HG02763 (cell line): ENCODE results near the gene DOCK3.

ENCODE experiments used
- ATAC-seq: cut with Tn5 transposase; IDR thresholded peaks from one replicate; pipeline ENCODE4 v1.9.1; 2021; ENCODE audit warnings: mild to moderate bottlenecking, moderate library complexity; ENCODE audit not compliant: unreplicated experiment

DOCK3 gene, protein sequence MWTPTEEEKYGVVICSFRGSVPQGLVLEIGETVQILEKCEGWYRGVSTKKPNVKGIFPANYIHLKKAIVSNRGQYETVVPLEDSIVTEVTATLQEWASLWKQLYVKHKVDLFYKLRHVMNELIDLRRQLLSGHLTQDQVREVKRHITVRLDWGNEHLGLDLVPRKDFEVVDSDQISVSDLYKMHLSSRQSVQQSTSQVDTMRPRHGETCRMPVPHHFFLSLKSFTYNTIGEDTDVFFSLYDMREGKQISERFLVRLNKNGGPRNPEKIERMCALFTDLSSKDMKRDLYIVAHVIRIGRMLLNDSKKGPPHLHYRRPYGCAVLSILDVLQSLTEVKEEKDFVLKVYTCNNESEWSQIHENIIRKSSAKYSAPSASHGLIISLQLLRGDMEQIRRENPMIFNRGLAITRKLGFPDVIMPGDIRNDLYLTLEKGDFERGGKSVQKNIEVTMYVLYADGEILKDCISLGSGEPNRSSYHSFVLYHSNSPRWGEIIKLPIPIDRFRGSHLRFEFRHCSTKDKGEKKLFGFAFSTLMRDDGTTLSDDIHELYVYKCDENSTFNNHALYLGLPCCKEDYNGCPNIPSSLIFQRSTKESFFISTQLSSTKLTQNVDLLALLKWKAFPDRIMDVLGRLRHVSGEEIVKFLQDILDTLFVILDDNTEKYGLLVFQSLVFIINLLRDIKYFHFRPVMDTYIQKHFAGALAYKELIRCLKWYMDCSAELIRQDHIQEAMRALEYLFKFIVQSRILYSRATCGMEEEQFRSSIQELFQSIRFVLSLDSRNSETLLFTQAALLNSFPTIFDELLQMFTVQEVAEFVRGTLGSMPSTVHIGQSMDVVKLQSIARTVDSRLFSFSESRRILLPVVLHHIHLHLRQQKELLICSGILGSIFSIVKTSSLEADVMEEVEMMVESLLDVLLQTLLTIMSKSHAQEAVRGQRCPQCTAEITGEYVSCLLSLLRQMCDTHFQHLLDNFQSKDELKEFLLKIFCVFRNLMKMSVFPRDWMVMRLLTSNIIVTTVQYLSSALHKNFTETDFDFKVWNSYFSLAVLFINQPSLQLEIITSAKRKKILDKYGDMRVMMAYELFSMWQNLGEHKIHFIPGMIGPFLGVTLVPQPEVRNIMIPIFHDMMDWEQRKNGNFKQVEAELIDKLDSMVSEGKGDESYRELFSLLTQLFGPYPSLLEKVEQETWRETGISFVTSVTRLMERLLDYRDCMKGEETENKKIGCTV (N-terminal part only)

DNA sequence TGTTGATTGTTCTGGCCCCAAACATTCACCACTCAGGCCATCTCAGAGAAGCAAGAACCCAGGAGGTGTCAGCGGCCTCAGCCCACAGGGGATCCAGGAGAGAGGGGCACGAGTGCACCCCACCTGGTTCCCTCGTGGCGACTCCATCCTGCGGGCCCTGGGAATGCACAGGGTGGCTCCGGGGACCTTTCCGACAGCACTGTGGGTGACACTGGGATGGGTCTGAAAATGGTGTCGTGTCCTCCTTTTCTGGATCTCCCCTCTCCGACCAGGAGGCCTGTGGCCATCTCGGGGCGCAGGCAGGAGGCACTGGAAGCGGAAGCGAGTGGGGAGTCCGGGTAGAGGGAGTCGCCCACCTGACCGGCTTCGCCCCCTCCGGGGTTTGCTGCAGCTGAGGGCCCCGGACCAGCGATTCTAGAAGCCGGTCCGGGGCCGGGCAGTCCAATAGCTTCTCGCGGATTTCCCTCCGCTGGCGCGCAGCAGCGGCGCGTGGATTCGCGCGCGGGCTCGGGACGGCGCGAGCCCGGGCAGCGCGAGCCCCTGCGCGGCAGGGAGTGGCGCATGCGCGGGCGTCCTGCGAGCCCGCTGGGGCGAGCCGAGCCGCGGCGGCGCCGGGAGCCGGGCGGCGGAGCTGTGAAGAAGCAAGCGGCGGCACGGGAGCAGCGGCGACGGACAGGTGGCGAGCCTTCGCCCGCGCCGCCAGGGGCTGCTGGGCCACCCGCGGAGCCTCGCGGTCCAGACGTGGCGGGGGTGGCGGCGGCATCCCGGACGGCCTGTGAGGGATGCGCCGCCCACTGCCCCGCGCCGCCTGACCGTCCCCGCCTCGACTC, at the start of gene DOCK3:
TSS of gene DOCK3 (plus strand) at position 579 of the 830 bp plus-strand sequence. CDS start 337 bp downstream, outside the sequence.
- ATAC-seq: no peak

DNA sequence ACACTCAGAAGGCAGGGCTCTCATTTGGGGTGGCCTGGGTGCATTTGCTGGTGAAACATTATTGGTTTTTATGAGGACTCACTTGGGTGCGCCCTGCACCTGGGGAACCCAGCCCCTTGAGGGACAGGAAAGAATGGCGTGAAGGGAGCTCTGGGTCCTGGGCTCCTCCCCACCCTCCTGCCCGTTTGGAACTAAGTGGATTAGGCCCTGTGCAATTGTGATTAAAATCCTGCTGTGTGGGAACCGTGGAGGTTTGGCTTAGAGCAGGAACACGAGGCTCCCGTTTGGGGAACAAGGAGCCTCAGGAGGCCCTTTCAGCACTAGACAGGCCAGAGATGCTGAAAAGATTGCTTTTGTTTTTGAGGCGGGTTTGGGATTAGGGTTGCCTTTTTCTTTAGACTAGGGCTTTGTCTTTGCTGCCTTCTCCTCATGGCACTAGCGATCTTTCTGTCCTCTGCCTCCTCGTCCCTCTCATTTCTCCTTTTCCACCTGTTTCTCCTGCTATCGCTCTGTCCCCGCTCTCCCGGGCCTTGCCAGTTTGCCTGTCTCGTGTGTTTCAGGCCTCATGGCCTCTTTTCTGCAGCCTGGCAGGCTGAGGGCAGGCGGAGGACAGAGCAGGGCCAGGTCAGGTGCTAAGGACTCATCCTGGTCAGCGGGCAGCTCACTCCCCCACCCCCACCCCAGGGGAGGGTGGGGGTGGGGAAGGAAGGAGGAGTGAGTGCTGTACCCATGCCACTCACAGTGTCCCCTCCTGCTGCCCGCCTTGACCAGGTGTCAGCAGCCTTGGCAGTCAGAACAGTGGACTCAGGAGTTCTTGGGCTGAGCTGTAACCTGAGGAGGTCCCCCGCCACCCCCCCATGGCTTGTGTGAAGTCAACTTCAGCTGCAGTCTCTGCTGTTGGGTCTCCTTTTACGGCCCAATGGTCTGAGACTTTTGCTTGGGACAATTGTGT, 49.2 kb upstream of the DOCK3 start:
- no peak for ATAC-seq

DNA sequence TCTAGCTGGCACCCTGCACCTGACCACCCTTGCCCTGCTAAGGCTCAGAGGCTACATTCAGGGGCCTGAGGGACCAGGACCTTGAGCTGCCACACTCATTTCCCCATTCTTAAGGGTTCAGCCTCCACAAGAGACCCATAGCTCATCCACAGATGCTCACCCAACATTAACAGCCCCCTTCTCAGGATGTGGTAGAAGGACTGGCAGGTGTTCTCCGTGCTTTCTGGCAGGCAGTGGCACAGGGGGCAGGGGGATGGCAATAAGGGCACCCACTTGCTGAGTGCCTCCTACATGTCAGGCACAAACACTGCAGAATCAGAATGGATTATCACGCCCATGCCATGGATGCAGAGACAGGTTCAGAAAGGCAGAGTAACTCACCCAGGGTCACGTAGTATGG, 48.3 kb upstream of the DOCK3 start:
- ATAC-seq: no peak

DNA sequence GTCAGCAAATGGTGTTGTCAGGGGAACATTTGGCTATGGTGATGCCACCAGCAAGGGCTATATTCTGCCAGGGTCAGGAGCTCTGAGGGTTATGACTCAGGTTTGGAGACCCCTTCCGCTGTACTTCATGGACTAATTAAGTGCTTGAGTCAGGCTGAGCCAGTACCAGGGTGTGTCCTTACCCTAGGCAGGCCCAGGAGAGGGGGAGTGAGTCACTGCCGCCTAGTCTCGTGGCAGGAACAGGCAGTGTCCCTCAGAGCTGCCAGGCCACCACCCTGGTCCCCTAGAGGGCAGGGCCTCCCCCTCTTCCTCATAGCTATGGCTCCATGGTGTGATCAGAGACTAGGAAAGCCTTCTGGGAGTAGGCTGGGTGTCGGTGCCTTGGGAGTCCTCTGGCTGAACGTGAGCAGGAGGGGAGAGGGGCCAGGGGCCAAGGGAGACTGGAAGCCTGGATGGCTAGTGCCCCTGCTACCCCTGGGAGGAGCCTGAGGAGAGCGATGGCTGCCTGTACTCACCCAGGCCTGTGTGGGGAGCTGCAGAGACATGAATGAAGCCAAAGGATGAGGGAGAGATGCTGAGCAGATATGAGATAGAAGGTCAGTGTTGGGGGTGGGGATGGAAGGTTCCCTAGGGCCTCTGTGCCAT, 47.2 kb upstream of the DOCK3 start:
- ATAC-seq: no peak

DNA sequence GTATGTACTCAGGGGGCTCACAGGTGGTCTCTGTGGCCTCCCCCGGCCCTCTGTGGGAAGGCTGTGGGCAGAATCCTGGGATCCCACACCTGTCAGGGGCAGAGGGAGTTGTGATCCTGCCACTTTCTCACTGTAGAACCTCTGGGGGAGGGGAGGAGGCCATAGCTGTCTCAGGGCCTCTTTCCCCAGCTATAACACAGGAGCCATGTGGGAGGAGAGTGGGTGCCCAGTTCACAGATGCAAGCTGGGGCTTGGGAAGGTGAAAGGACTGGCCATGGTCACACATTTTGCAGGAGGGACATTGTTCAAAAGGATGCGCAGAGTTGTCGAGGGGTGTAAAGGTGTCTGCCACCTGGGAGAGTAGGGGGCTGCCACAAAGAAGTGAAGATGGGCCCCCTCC, 46.1 kb upstream of the DOCK3 start:
- no peak for ATAC-seq

DNA sequence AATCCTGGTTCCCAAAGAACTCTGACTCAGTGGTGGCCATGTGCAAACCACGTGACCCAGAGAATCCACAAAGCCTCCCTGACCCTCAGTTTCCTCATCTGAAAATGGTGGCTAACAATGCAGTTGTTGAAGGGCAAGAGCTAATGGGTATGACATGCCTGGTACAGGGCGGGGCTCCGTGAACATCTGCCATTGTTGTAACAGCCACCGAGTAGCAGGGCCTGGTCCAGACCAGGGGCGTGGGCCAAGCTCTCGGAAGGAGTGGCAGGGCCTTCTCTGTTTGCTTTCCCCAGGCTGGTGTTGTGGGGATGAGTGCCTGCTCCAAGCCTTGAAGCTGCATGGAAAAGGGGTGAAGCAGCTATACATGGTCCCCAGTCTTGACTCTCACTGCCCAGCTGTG, 44.3 kb upstream of the DOCK3 start:
- no peak for ATAC-seq

DNA sequence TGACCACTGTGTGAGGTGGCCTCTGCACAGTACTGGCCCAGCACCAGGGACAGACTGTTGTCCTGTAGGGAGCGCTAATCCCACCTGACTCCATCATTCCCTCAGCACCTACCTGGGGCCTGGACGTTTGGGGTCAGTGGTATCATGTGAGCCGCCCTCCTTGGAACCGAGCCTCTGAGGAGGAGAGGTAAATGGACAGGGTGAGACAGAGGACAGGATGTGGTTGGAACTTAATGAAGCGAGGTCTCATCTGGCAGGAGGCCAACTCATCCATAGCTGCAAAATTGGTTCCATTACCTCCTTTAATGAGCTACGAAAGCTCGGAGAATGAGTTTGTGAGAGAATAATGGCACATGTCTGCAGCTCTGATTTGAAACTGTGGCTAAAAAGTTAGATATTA, 43.9 kb upstream of the DOCK3 start:
- ATAC-seq: no peak

DNA sequence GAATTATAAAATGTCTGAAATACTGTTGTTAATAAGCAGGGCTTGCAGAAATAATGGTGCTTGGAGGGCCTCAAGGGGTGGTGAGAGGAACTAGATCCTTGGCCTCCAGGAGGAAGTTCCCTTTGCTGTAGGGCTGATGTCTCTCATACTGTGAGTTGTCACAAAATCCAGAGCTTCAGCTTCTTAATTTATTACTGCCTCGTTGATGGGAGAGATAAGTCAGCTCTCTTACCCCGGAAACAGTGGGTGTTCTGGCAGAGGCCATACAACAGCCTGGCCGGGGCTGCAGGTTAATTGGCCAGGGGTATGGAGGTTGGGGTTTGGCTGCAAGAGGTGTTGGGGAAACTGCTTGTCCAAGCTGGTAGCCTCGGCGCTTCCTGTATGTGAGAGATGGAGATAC, 42.3 kb upstream of the DOCK3 start:
- no peak for ATAC-seq

DNA sequence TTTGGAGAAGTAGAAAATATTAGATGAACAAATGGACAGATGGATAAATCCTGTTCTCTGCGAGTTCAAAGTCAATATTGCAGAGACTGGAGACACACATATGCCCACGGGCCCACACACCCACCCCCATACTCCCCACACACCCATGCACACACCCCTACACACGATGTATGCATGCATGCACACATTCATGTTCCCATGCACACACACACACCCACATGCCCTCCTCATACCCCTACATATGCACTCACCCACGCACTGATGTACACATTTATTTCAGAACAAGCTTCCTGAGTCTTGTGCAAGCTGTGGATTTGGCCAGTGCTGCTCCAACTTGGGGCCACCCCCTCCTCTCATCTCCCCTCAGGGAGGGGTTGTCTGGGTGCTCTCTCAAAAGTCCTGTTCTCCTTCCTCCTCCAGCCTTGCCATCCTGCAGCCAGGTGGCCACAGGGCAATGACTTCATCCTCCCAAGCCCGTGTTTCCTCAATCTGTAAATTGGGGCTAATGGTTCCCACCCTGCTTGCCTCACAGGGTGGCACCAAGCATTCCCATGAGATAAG, 41.4 kb upstream of the DOCK3 start:
- ATAC-seq: no peak

DNA sequence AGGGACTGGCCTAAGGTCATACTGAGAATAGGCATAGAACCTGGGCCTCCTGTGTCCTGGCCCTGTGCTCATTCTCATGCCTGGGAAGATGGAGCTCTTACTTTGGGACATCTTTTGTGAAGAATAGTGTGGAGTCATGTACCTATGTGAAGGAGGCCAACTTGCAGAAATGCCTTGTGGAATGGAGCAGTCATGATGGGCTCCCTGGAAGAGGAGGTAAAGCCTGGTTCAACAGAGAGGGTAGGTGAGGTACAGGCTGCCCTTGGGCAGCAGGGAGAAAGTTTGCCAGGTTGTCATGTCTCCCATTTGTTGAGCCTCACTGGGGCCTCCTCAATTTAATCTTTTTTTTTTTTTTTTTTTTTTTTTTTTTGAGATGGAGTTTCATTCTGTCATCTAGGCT, 39.7 kb upstream of the DOCK3 start:
- ATAC-seq: no peak

DNA sequence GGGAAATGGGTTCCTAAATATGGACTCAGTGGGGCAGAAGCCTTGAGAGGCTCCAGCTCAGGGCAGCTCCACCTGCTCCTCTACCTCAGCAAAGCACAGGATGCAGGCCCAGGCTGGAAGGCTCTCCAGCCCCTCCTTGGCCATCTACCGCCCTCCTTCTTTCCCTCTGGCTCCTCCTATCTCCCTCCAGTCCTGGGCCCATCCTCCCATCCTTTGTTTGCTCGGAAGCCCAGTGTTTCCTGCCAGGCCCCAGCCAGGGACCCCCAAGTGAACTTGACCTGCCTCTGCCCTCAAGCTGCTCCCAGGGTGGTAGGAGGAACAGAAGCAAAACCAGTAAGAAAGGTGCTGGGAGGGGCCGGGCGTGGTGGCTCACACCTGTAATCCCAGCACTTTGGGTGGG, 37.7 kb upstream of the DOCK3 start:
- no peak for ATAC-seq

DNA sequence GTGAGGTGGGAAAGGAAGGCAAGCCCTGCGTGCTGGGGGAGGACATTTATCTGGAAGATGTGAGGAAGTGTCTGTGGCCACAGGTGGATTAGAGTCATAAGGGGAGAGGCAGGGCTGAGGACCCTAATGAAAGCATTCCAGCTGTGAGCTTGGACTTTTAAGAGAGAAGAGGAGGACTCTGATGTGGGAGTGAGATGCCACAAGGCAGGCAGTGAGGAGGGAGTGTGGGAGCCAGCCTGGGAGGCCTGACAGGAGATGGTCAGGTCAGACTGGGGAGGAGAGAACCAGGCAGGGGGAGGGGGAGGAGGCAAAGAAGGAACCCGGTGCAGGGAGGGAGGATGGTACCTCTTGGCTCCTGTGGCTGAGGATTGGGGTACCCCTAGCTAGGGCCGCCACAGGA, 36.8 kb upstream of the DOCK3 start:
- ATAC-seq: no peak

DNA sequence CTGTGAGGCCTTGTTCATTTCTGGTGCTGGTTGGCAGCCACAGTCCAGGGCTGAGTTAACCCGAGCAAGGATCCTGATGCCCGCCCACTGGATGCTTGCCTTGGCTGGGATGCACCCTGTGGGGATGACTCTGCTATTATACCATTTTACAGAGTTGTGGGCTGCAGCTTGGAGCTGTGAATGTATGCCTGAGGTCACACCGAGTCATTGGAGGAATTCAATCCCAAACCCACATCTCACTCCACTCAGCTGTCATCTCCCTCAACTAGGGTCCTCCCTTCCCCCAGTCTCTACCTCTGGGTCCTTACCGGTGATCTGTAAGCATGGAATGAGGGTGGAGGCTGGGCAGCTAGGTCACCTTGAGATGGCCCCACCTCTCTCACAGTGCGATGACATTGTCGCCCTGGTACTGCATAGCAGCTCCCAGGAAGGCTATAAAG, 35.7 kb upstream of the DOCK3 start:
- no peak for ATAC-seq

DNA sequence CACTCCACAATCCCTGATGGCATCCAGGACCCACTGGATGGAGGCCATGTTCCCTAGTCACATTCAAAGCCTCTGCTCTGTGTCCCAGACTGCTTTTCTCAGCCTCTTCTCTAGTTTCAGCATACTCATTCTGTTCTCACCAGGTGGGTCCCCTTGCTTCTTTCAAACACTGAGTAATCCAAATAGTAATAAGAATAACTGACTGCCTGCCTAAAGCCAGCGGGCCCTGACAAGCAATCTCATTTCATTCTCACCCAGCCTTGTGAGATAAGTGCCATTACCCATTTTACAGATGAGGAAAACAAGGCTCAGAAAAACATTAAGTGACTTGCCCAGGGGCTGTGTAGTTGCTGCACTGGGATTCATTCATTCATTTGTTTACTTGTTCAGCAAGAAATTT, 32.3 kb upstream of the DOCK3 start:
- no peak for ATAC-seq

DNA sequence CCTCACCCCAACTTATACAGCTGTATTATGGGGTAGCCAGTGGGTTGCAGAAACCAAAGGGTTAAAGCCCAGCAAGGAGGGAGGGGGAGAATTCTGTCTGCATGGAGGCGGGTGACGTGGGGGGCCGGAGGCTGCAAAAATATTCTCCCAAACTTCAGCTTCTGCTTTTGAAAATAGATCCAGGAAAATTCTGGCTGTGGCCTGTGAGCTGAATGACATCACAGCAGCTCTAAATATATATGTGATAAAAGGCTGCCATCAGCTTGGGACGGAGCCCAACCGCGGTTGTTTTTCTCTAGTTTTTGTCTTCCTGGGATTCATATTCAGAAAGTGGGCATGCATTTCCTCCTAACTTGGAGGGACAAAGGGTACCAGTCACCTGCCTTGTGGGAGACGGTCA, 30.2 kb upstream of the DOCK3 start:
- ATAC-seq: no peak

DNA sequence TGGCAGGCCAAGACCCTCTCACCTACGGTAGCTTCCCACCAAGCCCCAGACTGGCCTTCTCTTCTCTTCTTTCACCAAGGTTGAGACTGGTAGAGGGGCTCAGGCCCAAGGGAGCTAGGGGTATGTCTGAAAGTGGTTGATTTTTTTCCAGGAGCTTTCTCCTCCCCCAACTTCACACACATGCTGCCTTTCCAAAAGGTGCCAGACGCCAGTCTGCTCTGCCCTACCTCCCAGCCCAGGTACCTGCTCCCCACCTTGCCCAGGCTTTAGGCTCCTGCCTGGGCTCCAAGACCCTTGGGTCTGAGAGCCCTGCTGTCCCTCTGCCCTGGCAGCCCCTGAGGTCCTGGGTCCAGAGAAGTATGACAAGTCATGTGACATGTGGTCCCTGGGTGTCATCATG, 29.3 kb upstream of the DOCK3 start:
- no peak for ATAC-seq

DNA sequence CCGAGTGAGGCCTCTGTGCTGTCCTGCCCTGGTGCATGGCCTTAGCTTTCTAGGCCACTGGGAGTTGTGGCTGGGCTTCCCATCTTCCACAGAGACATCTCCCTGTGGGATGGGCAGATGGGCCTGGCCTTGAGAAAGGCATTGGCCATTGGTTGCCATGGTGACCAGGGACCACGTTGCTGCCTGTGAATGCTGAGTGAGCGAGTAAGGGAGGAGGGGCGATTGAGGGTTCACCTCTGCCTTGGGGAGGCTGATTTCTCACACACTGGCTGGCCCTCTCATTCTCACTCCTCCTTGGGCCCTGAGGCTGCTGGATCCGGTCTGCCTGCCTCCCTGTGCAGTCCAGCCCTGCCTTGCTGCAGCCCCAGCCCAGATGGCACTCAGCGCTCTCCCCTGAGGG, 26.4 kb upstream of the DOCK3 start:
- no peak for ATAC-seq

DNA sequence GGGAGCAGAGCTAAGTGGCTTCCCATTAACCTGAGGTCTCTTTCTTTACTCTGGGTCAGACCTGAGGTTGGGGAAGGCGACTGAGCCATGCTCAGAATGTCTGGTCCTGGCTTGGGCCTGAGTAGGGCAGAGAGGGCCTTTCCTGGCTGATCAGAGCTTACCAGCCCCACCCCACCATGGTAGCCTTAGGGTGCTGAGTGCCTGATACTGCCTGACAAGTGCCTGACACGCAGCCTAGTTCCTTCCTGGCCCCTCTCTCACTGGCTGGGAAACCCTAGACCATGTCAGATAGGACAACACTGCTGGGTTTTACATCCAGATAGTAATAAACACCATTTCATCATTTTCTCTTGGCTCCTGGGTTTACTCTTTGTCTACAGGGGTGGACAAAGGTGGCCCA, 25.8 kb upstream of the DOCK3 start:
- ATAC-seq: no peak
